ENCODE data around the gene PLCB1.
"Not testable (repeated sequence)": the region's sequence is repeated elsewhere in the genome, so short reads cannot be mapped to it uniquely, and the experiment has no call there.

PLCB1 gene

GRCh38 chr20:8344106-8344505, 212.0 kb downstream of the PLCB1 start:
- no peak overlapping the region for H3K4me3 ChIP-seq (ENCODE audit: low read depth, low read length)
- DNase-seq (ENCODE audit: low read depth, low spot score), result no peak
- no peak for TF ChIP-seq CTCF (IDR thresholded peaks at IDR 0.05; ENCODE audit: low read depth, low read length)
- in situ Hi-C loops (cut with HindIII; ENCODE audit: low sequenced_read_pairs), result no loop called here

- TF ChIP-seq CTCF (IDR thresholded peaks at IDR 0.05; ENCODE audit: low read depth, low read length), result no peak
- DNase-seq (ENCODE audit: low read depth, low spot score), result no peak
- in situ Hi-C loops (cut with HindIII; ENCODE audit: low sequenced_read_pairs), result no loop called here
- H3K4me3 ChIP-seq (ENCODE audit: low read depth, low read length), result no peak overlapping the region
Observed at GRCh38 chr20:8344631-8345030, 212.6 kb downstream of the PLCB1 start.

- DNase-seq (ENCODE audit: low read depth, low spot score), result no peak
- TF ChIP-seq CTCF (IDR thresholded peaks at IDR 0.05; ENCODE audit: low read depth, low read length), result no peak
- no peak overlapping the region for H3K4me3 ChIP-seq (ENCODE audit: low read depth, low read length)
- in situ Hi-C loops (cut with HindIII; ENCODE audit: low sequenced_read_pairs), result no loop called here
Observed at GRCh38 chr20:8346700-8347270, 214.7 kb downstream of the PLCB1 start.

- DNase-seq (ENCODE audit: low read depth, low spot score); in situ Hi-C loops (cut with HindIII; ENCODE audit: low sequenced_read_pairs); H3K4me3 ChIP-seq (ENCODE audit: low read depth, low read length): not testable (repeated sequence)
Observed at GRCh38 chr20:8350225-8350624, 218.2 kb downstream of the PLCB1 start.

GRCh38 chr20:8352486-8352885, 220.4 kb downstream of the PLCB1 start:
- in situ Hi-C loops (cut with HindIII; ENCODE audit: low sequenced_read_pairs), result no loop called here
- TF ChIP-seq CTCF (IDR thresholded peaks at IDR 0.05; ENCODE audit: low read depth, low read length), result no peak
- no peak for DNase-seq (ENCODE audit: low read depth, low spot score)
- no peak overlapping the region for H3K4me3 ChIP-seq (ENCODE audit: low read depth, low read length)

- no peak for TF ChIP-seq CTCF (IDR thresholded peaks at IDR 0.05; ENCODE audit: low read depth, low read length)
- in situ Hi-C loops (cut with HindIII; ENCODE audit: low sequenced_read_pairs), result no loop called here
- H3K4me3 ChIP-seq (ENCODE audit: low read depth, low read length), result no peak overlapping the region
- DNase-seq (ENCODE audit: low read depth, low spot score), result no peak
Observed at GRCh38 chr20:8353512-8353911, 221.4 kb downstream of the PLCB1 start.

- TF ChIP-seq CTCF (IDR thresholded peaks at IDR 0.05; ENCODE audit: low read depth, low read length), result no peak
- H3K4me3 ChIP-seq (ENCODE audit: low read depth, low read length), result no peak overlapping the region
- in situ Hi-C loops (cut with HindIII; ENCODE audit: low sequenced_read_pairs), result no loop called here
- no peak for DNase-seq (ENCODE audit: low read depth, low spot score)
Observed at GRCh38 chr20:8355453-8355852, 223.4 kb downstream of the PLCB1 start.

All from astrocyte of the spinal cord (primary cell).